ENCODE results near the gene MAPK10.

The MAPK10 gene

DNA sequence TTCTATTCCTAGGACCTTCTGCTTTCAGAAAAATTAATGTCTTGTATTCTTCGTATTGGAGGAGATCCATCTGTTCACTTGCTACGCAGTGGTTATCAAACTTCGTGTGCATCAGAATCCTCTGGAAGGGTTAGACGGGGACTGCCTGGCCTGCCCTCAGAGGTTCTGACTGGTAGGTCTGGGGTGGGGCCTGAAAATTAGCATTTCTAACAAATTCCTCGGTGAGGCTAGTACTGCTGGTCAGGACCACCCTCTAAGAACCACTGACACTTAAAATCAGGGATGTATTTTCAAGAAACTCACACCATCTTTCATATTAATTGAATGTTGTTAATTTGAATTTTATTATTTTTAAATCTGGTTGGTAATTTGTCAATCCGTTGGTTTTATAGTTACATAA lies 63.0 kb downstream of the MAPK10 start:
- H3K4me3 ChIP-seq (ENCODE audit: control insufficient read depth, low read depth, low read length) = no peak overlapping the region
- no peak for DNase-seq (ENCODE audit: low read depth)
- no peak for TF ChIP-seq CTCF (conservative IDR thresholded peaks at IDR 0.05; ENCODE audit: control insufficient read depth, insufficient read depth, low read depth, low read length)

DNA sequence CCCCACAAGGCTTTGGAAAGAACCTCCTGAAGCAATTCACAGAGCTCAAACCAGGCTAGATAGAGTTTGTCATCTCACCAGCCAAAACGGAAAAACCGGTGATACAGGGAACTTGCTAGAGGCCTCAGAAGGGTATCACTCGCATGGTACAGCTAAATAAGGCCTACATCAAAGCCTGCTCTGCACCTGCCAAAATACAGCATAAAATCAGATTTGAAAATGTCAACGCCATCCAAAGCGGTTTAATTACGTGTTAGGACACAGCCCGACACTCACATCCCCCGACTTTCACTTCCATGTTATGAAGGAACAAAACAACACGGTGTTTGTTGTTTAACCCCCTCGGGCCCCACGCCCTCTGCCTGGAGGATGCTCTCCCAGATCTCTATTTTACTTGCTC lies 65.0 kb downstream of the MAPK10 start:
- TF ChIP-seq CTCF (conservative IDR thresholded peaks at IDR 0.05; ENCODE audit: control insufficient read depth, insufficient read depth, low read depth, low read length) = no peak
- no peak for DNase-seq (ENCODE audit: low read depth)
- no peak overlapping the region for H3K4me3 ChIP-seq (ENCODE audit: control insufficient read depth, low read depth, low read length)

- TF ChIP-seq CTCF (conservative IDR thresholded peaks at IDR 0.05; ENCODE audit: control insufficient read depth, insufficient read depth, low read depth, low read length) = no peak
- DNase-seq (ENCODE audit: low read depth) = no peak
- H3K4me3 ChIP-seq (ENCODE audit: control insufficient read depth, low read depth, low read length) = no peak overlapping the region
Measured at GRCh38 chr4:86291180-86291579, 68.7 kb downstream of the MAPK10 start.

GRCh38 chr4:86286726-86287125 lies 73.1 kb downstream of the MAPK10 start:
- no peak for DNase-seq (ENCODE audit: low read depth)
- no peak overlapping the region for H3K4me3 ChIP-seq (ENCODE audit: control insufficient read depth, low read depth, low read length)

GRCh38 chr4:86283371-86283770 lies 76.5 kb downstream of the MAPK10 start:
- DNase-seq (ENCODE audit: low read depth) = no peak
- no peak overlapping the region for H3K4me3 ChIP-seq (ENCODE audit: control insufficient read depth, low read depth, low read length)
- no peak for TF ChIP-seq CTCF (conservative IDR thresholded peaks at IDR 0.05; ENCODE audit: control insufficient read depth, insufficient read depth, low read depth, low read length)

More at GRCh38 chr4:86286726-86287125, 73.1 kb downstream of the MAPK10 start:
- no peak for TF ChIP-seq CTCF (conservative IDR thresholded peaks at IDR 0.05; ENCODE audit: control insufficient read depth, insufficient read depth, low read depth, low read length)

- TF ChIP-seq CTCF (conservative IDR thresholded peaks at IDR 0.05; ENCODE audit: control insufficient read depth, insufficient read depth, low read depth, low read length) = no peak
- no peak for DNase-seq (ENCODE audit: low read depth)
Measured at GRCh38 chr4:86280246-86280645, 79.6 kb downstream of the MAPK10 start.

DNA sequence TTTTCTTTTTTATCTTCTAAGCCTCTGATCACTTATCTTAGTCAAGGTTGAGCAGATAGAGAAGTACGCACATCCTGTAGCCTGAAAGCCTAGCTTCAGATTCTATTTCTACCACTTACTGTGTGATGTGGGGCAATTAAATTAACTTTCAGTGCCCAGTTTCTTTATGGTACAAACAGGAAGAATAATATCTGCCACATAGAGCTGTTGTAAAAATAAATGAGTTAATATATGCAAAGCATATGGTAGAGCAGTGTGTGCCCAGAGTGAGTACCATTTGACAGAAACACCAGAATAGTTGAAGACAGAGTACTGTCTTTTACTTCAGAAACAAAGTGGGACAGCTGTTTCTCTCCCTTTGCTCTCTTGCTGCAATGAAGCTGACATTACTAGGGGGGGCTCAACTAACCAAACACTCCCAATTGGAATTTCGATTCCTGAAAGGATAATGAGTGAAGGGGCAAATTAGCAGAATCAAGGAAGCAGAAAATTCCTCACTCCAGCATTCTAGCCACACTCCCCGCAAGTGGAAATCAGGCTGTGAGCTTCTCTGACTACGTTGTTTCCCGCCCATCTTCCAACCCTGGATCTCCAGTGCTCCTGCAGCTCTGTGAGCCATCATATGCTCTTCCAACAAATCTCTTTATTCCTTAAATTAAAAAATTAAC lies 80.4 kb downstream of the MAPK10 start:
- no peak for TF ChIP-seq CTCF (conservative IDR thresholded peaks at IDR 0.05; ENCODE audit: control insufficient read depth, insufficient read depth, low read depth, low read length)
- H3K4me3 ChIP-seq (ENCODE audit: control insufficient read depth, low read depth, low read length) = no peak overlapping the region
- no peak for DNase-seq (ENCODE audit: low read depth)

More at GRCh38 chr4:86280246-86280645, 79.6 kb downstream of the MAPK10 start:
- H3K4me3 ChIP-seq (ENCODE audit: control insufficient read depth, low read depth, low read length) = no peak overlapping the region
